HepG2 (cell line): ENCODE measurements around the gene ATP6V0A1. TPM values are rescaled to one million over a fixed set of nuclear protein-coding genes. Genes with fewer than 3 reads are reported as not detected.

Source experiments
- CCDC6 ChIP-seq: sonication (generic); formaldehyde crosslinking; IDR thresholded peaks from 2 replicates; pipeline ENCODE4 v1.8.1; 2022; ENCODE audit warnings: mild to moderate bottlenecking, missing genetic modification reagents, moderate library complexity
- CEBPB ChIP-seq: IDR thresholded peaks from 2 replicates; pipeline ENCODE4 v1.6.1; 2011; ENCODE audit warnings: low read depth, low read length, improper control_type of control experiment, borderline replicate concordance
- DMAP1 ChIP-seq: IDR thresholded peaks from 2 replicates; pipeline ENCODE4 v1.6.1; 2016
- ELF3 ChIP-seq: IDR thresholded peaks from 2 replicates; pipeline ENCODE4 v1.6.1; 2016; ENCODE audit warnings: missing genetic modification reagents, missing compliant biosample characterization
- ELF4 ChIP-seq: sonication (generic); formaldehyde crosslinking; IDR thresholded peaks from 2 replicates; pipeline ENCODE4 v1.5.0; 2020; ENCODE audit warnings: missing genetic modification reagents, mild to moderate bottlenecking, moderate library complexity, borderline replicate concordance
- JUN ChIP-seq: sonication (generic); formaldehyde crosslinking; IDR thresholded peaks from 2 replicates; pipeline ENCODE4 v1.4.0; 2020; ENCODE audit warnings: mild to moderate bottlenecking, missing genetic modification reagents
- KDM3A ChIP-seq: IDR thresholded peaks from 2 replicates; pipeline ENCODE4 v1.6.1; 2018; ENCODE audit warnings: low read depth, missing compliant biosample characterization
- MXI1 ChIP-seq: IDR thresholded peaks from 3 replicates; pipeline ENCODE4 v1.6.1; 2012; ENCODE audit warnings: low read depth, low read length, inconsistent platforms, borderline replicate concordance
- NFE2L1 ChIP-seq: sonication (generic); formaldehyde crosslinking; IDR thresholded peaks from 2 replicates; pipeline ENCODE4 v1.4.0; 2020; ENCODE audit warnings: missing genetic modification reagents, mild to moderate bottlenecking, borderline replicate concordance
- NKX3-1 ChIP-seq: sonication (generic); formaldehyde crosslinking; IDR thresholded peaks from 2 replicates; pipeline ENCODE4 v1.5.0; 2020; ENCODE audit warnings: missing genetic modification reagents
- PHF5A ChIP-seq: IDR thresholded peaks from one replicate; pipeline ENCODE4 v1.6.1; 2018; ENCODE audit warnings: low read depth, missing genetic modification reagents; ENCODE audit not compliant: unreplicated experiment
- SP4 ChIP-seq: sonication (generic); formaldehyde crosslinking; IDR thresholded peaks from 2 replicates; pipeline ENCODE4 v1.8.1; 2023; ENCODE audit warnings: mild to moderate bottlenecking, missing genetic modification reagents
- TBL1XR1 ChIP-seq: fragments of 150-350 bp; IDR thresholded peaks from 2 replicates; pipeline ENCODE4 v1.6.1; 2014; ENCODE audit warnings: borderline replicate concordance, low read length; ENCODE audit not compliant: partially characterized antibody
- TBX3 ChIP-seq: fragments of 450-650 bp; IDR thresholded peaks from 2 replicates; pipeline ENCODE4 v1.6.1; 2017; ENCODE audit warnings: antibody characterized with exemption, mild to moderate bottlenecking, inconsistent platforms, borderline replicate concordance
- ZC3H13 ChIP-seq: sonication (generic); formaldehyde crosslinking; IDR thresholded peaks from 2 replicates; pipeline ENCODE4 v1.8.1; 2023; ENCODE audit warnings: mild to moderate bottlenecking, missing genetic modification reagents, moderate library complexity
- ZNF20 ChIP-seq: sonication (generic); formaldehyde crosslinking; IDR thresholded peaks from 2 replicates; pipeline ENCODE4 v1.4.0; 2020; ENCODE audit warnings: mild to moderate bottlenecking, moderate library complexity, missing genetic modification reagents
- ZNF251 ChIP-seq: sonication (generic); formaldehyde crosslinking; IDR thresholded peaks from 2 replicates; pipeline ENCODE4 v1.9.0; 2021; ENCODE audit warnings: mild to moderate bottlenecking, missing genetic modification reagents
- ZNF337 ChIP-seq: sonication (generic); formaldehyde crosslinking; IDR thresholded peaks from 2 replicates; pipeline ENCODE4 v1.5.1; 2020; ENCODE audit warnings: missing genetic modification reagents, low read depth, mild to moderate bottlenecking, borderline replicate concordance
- ZNF44 ChIP-seq: sonication (generic); formaldehyde crosslinking; IDR thresholded peaks from 2 replicates; pipeline ENCODE4 v1.5.1; 2020; ENCODE audit warnings: mild to moderate bottlenecking, missing genetic modification reagents
- ZNF460 ChIP-seq: sonication (generic); formaldehyde crosslinking; IDR thresholded peaks from 2 replicates; pipeline ENCODE4 v1.5.1; 2020; ENCODE audit warnings: missing genetic modification reagents, mild to moderate bottlenecking, borderline replicate concordance
- ZNF552 ChIP-seq: sonication (generic); formaldehyde crosslinking; IDR thresholded peaks from 2 replicates; pipeline ENCODE4 v1.9.0; 2022; ENCODE audit warnings: missing genetic modification reagents, mild to moderate bottlenecking, borderline replicate concordance
- ZNF781 ChIP-seq: sonication (generic); formaldehyde crosslinking; IDR thresholded peaks from 2 replicates; pipeline ENCODE4 v1.5.1; 2020; ENCODE audit warnings: borderline replicate concordance, mild to moderate bottlenecking, missing genetic modification reagents; ENCODE audit errors: not compliant biosample characterization
- ZNF790 ChIP-seq: sonication (generic); formaldehyde crosslinking; IDR thresholded peaks from 2 replicates; pipeline ENCODE4 v1.8.0; 2022; ENCODE audit warnings: missing genetic modification reagents, mild to moderate bottlenecking, borderline replicate concordance
- polyA plus RNA-seq, 8 experiments: library from polyadenylated mRNA; depleted of rRNA in 3 of 8; stranded (reverse) in 7 of 8; unstranded in 1 of 8; fragments of >200 nt; fragmentation: Illumina TruSeq in 4 of 8; extraction: Trizol in 4 of 8; gene quantifications; 2 replicates each; pipeline versions ENCODE4 v1.2.1 to v1.2.3, GENCODE V29; 2011 to 2016; ENCODE audit warnings: low read depth in 4 of 8, missing spikeins in 1 of 8, mixed read lengths in 1 of 8; ENCODE audit not compliant: insufficient read depth in 1 of 8
- total RNA-seq, 5 experiments: library from RNA; depleted of rRNA; stranded (reverse); fragments of >200 nt; fragmentation: Illumina TruSeq; extraction: Trizol; gene quantifications; 2 replicates each; pipeline ENCODE4 v1.2.3, GENCODE V29; 2016; ENCODE audit warnings: low read depth in 1 of 5
- TF ChIP-seq, protein P1 (sequence below): sonication (generic); formaldehyde crosslinking; IDR thresholded peaks from 2 replicates; pipeline ENCODE4 v1.4.0; 2020; ENCODE audit warnings: missing genetic modification reagents
- TF ChIP-seq, protein P2 (sequence below), 2 experiments: sonication (generic) in 1 of 2; formaldehyde crosslinking in 1 of 2; IDR thresholded peaks; 2 replicates each; pipeline versions ENCODE4 v1.5.1 to v1.6.1; 2011 to 2020; ENCODE audit warnings: borderline replicate concordance in 1 of 2, low read depth in 1 of 2, low read length in 1 of 2, mild to moderate bottlenecking in 1 of 2, missing genetic modification reagents in 1 of 2, moderate library complexity in 1 of 2

Gene ATP6V0A1
- total and polyA plus RNA-seq, 2 of the 13 experiments (the other 11 are each of a cell fraction or from before 2014, with no cell fraction given), result 27.9 to 54.1 TPM

DNA sequence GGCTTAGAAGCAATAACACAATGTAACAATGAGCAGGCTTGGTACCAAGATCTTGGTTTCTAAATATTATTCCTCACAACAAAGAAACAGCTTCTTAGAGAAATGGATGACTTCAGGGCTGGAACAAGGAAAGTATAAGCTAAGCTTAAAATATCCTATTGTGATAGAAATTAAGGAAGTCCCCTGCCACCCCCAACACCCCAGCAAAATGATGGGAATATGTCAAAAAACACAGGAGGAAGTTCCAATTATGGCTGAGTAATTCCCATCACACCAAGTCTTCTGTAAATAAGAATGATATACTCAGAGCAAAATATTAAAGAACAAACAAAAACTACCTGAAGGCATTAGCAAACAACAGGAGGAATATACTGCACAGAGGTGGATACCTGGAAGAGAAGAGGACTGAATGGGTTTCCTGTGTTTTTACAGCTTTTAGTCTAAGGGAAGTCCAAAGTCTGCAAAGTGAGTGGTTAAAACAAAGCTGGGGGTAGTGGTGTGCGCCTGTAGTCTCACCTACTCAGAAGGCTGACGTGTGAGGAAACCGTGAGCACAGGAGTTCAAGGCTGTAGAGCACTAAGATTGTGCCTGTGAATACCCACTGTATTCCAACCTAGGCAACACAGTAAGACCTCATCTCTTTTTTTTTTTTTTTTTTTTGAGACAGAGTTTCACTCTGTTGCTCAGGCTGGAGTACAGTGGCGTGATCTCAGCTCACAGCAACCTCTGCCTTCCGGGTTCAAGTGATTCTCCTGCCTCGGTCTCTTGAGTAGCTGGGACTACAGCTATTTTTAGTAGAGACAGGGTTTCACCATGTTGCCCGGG lies 17.1 kb upstream of the ATP6V0A1 start (continued):
- no peak for TF ChIP-seq NKX3-1 (CRISPR knock-in tag)
- no peak for TF ChIP-seq KDM3A
- TF ChIP-seq ELF3, result peak; percentile 50; the same call in 1 of the 2 replicates
- 0 out of 2 replicates have a peak, but pooled peaks have one; percentile 6 for TF ChIP-seq DMAP1 (CRISPR knock-in tag)
- TF ChIP-seq NFE2L1 (CRISPR knock-in tag), result no peak
- TF ChIP-seq CCDC6 (CRISPR knock-in tag), result no peak
- TF ChIP-seq ZC3H13 (CRISPR knock-in tag), result no peak
- TF ChIP-seq ZNF460, result no peak
- no peak for TF ChIP-seq TBX3
- TF ChIP-seq ZNF44 (CRISPR knock-in tag), result no peak
- TF ChIP-seq ZNF20 (CRISPR knock-in tag), result no peak
- TF ChIP-seq ZNF251 (CRISPR knock-in tag), result no peak
- TF ChIP-seq ZNF781, result no peak
- TF ChIP-seq, protein P1, sequence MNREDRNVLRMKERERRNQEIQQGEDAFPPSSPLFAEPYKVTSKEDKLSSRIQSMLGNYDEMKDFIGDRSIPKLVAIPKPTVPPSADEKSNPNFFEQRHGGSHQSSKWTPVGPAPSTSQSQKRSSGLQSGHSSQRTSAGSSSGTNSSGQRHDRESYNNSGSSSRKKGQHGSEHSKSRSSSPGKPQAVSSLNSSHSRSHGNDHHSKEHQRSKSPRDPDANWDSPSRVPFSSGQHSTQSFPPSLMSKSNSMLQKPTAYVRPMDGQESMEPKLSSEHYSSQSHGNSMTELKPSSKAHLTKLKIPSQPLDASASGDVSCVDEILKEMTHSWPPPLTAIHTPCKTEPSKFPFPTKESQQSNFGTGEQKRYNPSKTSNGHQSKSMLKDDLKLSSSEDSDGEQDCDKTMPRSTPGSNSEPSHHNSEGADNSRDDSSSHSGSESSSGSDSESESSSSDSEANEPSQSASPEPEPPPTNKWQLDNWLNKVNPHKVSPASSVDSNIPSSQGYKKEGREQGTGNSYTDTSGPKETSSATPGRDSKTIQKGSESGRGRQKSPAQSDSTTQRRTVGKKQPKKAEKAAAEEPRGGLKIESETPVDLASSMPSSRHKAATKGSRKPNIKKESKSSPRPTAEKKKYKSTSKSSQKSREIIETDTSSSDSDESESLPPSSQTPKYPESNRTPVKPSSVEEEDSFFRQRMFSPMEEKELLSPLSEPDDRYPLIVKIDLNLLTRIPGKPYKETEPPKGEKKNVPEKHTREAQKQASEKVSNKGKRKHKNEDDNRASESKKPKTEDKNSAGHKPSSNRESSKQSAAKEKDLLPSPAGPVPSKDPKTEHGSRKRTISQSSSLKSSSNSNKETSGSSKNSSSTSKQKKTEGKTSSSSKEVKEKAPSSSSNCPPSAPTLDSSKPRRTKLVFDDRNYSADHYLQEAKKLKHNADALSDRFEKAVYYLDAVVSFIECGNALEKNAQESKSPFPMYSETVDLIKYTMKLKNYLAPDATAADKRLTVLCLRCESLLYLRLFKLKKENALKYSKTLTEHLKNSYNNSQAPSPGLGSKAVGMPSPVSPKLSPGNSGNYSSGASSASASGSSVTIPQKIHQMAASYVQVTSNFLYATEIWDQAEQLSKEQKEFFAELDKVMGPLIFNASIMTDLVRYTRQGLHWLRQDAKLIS (CRISPR knock-in tag), result no peak
- TF ChIP-seq, protein P2, sequence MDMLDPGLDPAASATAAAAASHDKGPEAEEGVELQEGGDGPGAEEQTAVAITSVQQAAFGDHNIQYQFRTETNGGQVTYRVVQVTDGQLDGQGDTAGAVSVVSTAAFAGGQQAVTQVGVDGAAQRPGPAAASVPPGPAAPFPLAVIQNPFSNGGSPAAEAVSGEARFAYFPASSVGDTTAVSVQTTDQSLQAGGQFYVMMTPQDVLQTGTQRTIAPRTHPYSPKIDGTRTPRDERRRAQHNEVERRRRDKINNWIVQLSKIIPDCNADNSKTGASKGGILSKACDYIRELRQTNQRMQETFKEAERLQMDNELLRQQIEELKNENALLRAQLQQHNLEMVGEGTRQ (IDR thresholded peaks at IDR 0.05; ENCODE audit: low read depth, low read length), result no peak
- TF ChIP-seq, protein P2 (CRISPR knock-in tag; IDR thresholded peaks at IDR 0.05; ENCODE audit: borderline replicate concordance), result no peak
- TF ChIP-seq ZNF790 (CRISPR knock-in tag), result no peak
- TF ChIP-seq CEBPB, result no peak
- no peak for TF ChIP-seq SP4 (CRISPR knock-in tag)
- no peak; the same call in 1 of the 2 replicates for TF ChIP-seq JUN (CRISPR knock-in tag)
- TF ChIP-seq ZNF552, result no peak
- TF ChIP-seq ZNF337 (CRISPR knock-in tag), result no peak
- no peak for TF ChIP-seq TBL1XR1
- TF ChIP-seq ELF4 (CRISPR knock-in tag), result no peak
- no peak for TF ChIP-seq PHF5A (CRISPR knock-in tag)
- TF ChIP-seq MXI1, result no peak
